HG03469 (cell line): ENCODE data around the gene PCBP4.

Experiments
- ATAC-seq: cut with Tn5 transposase; IDR thresholded peaks from one replicate; pipeline ENCODE4 v1.9.1; 2021; ENCODE audit warnings: mild to moderate bottlenecking, moderate library complexity, moderate number of reproducible peaks; ENCODE audit not compliant: unreplicated experiment

PCBP4 gene

DNA sequence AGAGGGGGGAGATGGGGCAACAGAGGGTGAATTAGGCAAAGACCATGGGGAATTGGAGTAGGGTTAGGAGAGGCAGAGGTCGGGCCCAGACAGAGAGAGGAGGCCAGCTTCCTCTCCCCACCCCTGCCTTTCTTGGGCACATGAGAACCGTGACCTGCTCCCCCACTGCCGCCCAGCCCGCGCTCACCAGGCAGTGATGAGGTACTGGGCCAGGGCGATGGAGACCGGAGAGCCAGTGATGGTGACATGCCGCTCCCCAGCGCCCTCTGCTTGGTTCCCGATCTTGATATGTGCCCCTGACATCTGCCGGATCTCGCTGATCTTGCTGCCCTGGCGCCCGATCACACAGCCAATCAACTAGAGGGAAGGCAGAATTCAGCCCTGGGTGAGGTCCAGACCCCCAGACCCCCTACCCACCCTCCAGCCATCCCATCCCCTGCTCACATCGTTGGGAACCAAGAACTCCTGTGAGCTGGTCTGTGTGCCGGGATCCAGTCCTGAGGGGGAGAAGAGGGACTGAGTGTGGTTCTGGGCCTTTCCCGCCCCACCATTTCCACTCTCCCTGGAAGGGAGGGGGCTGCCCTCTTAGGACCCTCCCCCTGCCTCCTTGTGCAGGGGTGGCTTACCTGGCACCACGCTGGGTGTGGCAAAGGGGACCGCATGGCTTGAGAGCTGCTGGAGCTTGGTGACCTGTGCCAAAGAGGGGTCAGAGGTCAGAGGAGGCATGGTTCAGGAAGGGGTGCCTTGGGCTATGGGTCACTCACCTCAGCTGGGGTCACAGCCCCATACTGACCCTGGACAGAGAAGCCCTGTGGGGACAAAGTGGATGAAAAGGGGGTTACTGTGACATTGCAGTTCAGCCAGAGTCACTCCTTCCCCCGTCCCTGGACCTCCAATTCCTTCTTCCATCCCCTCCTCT lies 8.4 kb downstream of the PCBP4 start:
- no peak for ATAC-seq

DNA sequence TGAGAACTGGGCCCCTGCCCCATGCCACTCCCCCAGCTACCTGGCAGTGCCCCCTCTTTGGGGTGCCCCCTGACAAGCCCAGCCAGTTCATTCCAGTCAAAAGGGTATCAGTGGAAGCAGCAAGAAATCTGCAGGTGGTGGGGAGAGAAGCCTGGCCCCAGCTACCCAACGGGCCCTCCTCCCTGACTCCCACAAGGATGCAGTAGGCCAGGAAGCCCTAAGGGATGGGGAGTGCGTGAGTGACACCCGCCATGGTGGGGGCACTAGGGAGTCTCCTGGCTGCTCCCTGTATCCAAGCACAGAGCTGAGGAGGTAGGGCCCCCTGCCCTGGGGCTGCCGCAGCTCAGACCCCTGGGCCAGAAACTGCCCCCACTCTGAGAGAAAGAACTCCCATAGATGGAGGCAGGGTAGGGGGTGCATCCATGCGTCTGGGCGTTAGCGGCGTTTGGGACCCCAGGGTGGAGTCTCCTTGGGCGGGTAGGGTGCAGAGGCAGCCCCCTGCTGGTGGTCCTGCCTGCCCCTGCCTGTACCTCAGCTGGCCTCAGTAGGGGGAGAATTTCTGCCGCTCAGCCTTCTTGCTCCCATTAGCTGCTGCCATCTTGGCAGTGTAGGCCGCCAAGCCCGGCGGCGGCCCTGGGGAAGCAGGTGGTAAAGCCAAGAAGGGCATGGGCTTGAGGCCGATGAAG lies 9.6 kb downstream of the PCBP4 start:
- ATAC-seq = no peak

DNA sequence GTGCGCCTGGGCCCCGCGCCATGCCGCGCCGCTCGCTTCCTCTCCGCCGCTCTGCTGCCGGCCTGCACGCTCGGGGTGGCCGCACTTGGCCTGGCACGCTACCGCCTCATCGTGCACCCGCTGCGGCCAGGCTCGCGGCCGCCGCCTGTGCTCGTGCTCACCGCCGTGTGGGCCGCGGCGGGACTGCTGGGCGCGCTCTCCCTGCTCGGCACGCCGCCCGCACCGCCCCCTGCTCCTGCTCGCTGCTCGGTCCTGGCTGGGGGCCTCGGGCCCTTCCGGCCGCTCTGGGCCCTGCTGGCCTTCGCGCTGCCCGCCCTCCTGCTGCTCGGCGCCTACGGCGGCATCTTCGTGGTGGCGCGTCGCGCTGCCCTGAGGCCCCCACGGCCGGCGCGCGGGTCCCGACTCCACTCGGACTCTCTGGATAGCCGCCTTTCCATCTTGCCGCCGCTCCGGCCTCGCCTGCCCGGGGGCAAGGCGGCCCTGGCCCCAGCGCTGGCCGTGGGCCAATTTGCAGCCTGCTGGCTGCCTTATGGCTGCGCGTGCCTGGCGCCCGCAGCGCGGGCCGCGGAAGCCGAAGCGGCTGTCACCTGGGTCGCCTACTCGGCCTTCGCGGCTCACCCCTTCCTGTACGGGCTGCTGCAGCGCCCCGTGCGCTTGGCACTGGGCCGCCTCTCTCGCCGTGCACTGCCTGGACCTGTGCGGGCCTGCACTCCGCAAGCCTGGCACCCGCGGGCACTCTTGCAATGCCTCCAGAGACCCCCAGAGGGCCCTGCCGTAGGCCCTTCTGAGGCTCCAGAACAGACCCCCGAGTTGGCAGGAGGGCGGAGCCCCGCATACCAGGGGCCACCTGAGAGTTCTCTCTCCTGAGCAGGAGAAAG lies 11.1 kb downstream of the PCBP4 start:
- ATAC-seq = no peak

DNA sequence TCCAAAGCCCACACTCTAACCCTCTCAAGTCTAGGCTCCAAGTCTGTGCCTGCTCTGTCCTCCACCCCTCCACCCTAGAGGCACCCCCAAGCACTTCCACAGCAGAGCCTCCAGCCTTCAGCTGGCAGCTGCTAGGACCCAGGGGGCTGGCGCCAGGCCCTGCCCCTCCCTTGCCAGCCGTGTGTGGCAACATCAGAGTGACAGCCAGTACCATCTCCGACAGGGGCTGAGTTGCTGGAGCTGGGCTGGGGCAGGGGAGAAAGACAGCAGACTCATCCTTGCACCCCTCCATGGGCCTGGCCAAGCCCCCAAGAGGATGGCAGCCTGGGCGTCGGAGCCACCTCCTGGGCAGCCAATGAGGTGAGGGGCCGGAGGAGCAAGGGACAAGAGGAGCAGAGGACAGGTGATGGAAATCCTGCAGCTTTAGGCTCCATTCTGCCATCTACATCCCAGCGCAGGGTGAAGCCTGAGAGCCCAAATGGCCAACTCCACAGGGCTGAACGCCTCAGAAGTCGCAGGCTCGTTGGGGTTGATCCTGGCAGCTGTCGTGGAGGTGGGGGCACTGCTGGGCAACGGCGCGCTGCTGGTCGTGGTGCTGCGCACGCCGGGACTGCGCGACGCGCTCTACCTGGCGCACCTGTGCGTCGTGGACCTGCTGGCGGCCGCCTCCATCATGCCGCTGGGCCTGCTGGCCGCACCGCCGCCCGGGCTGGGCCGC lies 11.9 kb downstream of the PCBP4 start, which contains the start of gene GPR62:
Gene GPR62, plus strand, starts transcription at position 207 of the 718 bp plus-strand sequence. Its CDS starts 272 bp downstream, at position 479.
- no peak for ATAC-seq

DNA sequence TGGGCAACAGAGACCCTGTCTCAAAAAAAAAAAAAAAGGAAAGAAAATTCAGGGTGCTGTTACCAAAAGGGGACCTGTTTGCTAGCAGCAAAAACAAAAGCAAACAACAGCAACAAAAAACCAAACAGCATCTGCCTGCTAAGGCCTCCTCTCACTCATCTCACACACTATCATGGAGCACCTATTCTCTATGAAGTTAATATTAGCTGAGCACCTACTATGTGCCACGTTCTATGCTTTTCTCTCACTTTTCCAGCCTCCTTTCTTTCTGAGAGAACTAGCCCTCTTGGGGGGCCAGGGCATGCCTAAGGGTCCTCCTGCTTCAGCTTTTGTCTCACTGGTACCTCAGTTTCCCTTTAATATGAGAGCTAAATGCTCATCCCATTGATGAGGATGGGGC lies 12.5 kb downstream of the PCBP4 start:
- no peak for ATAC-seq

DNA sequence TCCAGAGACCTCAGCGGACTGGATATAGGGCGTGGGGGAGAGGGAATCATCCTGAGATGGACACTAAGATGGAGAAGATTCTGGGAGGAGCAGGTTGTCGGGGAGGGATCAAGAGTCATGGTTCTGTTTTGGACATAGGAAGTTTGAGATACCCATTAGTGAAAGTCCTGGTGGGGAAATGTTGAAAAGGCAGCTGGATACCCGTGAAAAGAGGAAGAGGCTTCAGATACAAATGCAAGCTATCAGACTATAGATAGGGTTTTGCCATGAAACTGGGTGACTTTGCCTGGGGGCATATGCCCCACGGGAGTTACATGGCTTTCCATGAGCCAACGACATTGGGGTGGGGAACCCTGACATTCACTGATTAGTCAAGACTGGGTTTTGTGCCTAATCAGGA lies 13.1 kb downstream of the PCBP4 start:
- ATAC-seq = no peak

DNA sequence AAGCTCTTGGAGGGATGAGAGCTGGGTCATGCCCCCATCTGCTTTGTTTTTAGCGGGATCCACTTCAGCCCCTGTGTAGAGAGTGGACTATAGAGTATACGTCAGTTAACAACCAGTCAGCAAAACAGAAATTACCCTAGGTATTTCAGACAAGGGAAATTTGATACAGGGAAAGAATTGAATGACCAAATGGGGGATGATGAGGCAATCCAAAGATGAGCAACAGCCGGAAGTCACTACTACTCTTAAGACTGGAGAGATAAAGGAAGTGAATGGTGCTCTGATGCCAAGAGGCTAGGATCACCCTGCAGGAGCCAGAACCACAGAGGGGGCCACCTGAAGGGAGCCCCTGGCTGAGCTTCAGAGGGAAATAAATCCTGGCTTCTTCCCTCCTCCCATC lies 13.8 kb downstream of the PCBP4 start:
- no peak for ATAC-seq

DNA sequence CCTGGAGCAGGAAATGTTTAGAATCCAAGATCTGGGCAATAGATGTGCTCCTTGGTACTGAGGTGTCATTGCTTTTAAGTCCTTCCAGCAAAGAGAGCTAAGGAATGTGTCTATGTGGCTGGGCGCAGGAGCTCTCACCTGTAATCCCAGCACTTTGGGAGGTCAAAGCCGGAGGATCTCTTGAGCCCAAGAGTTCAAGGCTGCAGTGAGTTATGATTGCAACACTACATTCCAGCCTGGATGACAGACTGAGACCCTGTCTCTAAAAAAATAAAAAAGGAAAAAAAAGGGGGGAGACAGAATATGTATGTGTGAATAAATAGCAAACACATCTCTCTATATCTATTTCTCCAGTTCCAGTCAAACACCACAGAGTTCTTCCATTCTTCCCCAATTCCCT lies 16.4 kb downstream of the PCBP4 start:
- no peak for ATAC-seq

DNA sequence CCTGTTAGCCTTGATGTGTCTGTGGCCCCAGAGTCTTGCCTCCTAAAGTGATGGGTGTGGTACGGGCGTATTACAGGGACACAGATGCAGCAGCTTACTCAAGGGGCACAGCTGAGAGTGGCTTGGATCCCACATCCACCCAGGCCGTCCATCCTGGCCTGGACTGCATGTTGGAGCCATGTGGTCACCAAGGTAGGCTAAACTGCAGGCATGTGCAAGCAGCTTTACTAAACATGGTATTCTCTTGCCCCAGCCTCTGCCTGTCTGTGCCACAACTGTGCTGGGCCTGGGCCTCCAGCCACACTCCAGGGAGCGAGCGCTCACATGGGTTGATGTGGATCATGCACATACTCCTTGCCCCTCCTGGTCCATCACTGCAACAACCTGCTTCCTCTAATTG lies 18.1 kb downstream of the PCBP4 start:
- ATAC-seq = no peak

DNA sequence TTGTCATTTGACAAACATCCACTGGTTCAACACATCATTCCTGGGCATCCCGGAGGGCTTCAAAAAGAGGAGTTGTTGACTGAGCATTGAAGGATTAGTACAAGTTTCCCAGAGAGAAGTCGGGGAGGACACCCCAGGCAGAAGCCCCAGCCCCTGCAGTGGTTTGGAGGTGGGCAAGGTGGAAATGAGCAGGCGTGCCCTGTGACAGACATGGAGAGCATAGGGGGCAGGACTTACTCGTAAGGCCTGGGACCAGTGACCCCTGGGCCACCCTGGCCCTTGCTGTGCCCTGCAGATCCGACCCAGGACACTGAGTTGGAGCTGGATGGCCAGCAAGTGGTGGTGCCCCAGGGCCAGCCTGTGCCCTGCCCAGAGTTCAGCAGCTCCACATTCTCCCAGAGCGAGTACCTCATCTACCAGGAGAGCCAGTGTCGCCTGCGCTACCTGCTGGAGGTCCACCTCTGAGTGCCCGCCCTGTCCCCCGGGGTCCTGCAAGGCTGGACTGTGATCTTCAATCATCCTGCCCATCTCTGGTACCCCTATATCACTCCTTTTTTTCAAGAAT lies 19.2 kb downstream of the PCBP4 start:
- no peak for ATAC-seq

DNA sequence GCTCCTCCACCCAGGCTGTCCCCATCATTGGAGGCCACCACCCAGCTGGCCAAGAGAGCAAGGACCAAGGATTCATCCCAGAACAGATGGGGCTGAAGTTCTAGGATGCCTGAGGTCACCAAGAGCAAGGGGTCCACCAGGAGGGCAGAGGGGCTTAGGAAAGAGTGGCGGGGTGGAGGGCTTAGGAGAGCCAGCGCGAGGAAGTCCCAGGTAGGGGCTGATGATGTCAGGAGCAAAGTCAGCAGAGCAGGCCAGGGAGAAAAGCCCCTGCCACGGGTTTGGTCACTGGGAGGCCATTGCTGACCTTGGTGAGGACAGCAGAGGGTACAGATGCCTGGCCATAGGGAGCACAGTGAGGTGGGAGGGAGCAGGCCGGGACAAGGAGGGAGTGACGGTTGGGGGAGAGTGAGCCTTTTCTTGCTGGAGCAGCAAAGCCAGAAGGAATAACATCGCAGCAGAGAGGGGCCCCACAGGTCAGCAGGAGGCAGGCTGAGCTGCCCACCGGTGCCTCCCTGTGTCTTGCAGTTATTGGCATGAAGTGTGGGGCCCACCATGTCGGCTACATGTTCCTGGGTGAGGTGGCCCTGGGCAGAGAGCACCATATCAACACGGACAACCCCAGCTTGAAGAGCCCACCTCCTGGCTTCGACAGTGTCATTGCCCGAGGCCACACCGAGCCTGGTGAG lies 19.9 kb downstream of the PCBP4 start:
- ATAC-seq = no peak

DNA sequence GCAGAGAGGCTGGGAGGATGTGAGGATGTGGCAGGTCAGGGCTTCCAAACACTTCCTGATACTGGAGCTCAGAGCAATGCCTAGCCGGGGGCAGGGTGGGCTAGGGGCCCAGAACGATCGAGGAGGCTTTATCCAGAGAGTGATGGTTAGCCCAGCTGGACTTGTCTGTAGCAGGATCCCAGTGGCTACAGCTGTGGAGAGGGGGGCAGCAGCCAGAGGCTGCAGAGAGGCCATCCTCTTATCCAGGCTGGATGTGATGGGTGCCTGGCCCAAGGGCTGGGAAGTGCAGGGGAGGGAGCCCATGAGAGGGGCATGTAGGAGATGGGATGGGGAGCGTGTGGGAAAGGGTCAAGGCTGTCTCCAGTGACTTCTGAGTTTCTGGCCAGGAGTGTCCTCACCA lies 20.5 kb downstream of the PCBP4 start:
- no peak for ATAC-seq

DNA sequence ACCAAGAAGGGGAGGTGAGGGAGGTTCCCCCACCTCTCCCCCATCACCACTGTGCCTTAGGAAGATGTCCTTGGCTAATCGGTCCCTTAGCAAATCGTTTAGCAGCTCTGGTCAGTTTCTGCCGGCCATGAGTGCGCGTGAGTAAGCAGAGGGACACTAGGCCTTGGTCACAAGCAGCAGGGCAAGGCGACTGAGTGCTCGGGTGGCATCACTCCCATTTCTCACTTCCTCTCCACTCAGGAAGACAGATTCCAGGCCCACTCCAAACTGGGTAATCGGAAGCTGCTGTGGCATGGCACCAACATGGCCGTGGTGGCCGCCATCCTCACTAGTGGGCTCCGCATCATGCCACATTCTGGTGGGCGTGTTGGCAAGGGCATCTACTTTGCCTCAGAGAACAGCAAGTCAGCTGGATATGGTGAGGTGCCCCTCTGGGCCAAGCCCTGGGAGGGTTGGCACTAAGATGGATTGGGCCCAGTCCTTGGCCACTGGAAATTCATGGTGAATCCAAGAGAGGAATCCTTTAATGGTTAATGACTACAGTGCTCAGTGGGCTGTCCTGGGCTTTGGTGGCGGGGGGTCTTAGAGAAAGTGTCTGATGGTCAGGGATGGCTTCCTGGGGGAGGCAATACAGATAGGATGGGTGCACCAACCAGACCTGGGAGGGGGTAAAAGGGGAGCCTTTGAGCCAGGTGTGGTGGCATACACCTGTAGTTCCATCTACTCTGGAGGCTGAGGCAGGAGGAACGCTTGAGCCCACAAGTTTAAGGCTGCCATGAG lies 21.1 kb downstream of the PCBP4 start:
- no peak for ATAC-seq

DNA sequence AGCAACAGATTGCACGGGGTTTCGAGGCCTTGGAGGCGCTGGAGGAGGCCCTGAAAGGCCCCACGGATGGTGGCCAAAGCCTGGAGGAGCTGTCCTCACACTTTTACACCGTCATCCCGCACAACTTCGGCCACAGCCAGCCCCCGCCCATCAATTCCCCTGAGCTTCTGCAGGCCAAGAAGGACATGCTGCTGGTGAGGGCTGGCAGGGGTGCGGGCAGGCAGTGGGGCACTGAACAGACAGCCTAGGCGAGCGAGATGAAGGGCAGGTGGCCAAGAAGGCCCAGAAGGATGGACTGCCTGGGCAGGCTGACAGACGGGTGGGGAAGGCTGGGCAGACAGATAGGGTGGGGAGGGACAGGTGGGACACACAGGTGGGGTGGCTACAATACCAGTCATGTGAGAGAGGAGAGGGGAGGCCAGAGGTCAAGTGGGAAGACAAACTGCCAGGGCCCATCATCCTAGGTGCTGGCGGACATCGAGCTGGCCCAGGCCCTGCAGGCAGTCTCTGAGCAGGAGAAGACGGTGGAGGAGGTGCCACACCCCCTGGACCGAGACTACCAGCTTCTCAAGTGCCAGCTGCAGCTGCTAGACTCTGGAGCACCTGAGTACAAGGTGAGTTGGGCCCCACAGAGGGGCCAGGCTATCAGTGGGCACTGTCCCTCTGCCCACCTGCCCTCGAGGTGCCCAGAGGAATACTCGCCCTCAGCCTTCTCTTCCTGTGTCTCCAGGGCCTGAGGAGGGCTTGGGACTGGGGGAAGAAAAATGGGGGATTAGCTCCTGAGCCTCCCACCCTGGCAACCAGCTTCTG lies 22.0 kb downstream of the PCBP4 start:
- ATAC-seq = no peak

DNA sequence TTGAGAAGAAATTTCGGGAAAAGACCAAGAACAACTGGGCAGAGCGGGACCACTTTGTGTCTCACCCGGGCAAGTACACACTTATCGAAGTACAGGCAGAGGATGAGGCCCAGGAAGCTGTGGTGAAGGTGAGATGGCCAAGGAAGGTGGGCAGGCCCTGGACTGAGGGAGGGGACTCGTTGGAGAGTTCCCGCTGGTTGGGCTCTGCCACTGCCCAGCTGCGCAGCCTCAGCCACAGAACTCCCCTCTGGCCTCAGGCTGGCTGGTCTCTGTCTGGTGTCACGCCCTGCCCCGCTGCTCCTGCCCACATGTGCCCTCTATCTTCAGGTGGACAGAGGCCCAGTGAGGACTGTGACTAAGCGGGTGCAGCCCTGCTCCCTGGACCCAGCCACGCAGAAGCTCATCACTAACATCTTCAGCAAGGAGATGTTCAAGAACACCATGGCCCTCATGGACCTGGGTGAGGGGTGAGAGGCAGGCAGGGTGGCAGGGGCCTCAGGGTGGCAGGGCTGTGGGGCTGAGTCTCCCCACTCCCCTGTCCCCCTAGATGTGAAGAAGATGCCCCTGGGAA lies 22.7 kb downstream of the PCBP4 start:
- ATAC-seq = no peak

DNA sequence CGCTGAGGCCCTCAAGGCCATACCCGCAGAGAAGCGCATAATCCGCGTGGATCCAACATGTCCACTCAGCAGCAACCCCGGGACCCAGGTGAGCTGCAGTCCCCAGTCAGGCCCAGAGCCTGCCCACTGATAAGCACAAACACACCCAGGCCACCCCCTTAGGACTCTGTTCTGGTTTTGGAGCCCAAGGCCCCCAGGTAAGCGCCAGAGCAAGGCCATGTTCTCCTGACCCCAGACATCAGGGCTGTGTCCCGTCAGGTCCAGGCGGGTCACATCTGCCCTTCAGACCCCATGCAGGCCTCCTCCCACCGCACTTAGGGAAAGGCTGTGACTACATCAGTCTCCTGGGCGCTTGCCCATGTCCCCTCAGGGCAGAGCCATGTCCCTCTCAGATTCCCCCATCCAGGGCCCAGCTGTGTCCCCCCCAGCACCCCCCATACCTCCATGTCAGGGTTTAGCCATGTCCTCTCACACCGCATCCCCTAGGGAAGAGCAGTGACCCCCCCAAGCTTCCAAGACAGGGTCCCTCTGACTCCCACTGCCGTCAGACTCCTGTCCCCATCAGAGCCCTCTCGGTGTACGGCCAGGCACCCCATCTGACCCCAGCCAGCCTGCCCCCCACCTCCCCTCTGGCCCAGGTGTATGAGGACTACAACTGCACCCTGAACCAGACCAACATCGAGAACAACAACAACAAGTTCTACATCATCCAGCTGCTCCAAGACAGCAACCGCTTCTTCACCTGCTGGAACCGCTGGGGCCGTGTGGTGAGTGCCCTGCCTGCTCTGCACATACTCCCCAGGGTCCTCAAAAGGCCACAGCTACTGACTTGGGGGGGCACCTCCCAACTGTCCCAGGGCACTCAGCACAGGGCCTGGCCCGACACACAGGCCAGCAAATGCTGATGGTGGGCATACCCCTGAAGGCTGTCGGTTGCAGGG lies 23.5 kb downstream of the PCBP4 start:
- ATAC-seq = no peak
